PC-3 (cell line): ENCODE measurements around the gene HTR4. TPM values are rescaled to one million over a fixed set of nuclear protein-coding genes. Genes with fewer than 3 reads are reported as not detected.

ENCODE experiments used
- ATAC-seq: fragments of 200-7000 bp; cut with Tn5 transposase; 2 replicates; pipeline ENCODE4 v1.9.1; 2020; ENCODE audit warnings: mild to moderate bottlenecking, moderate library complexity
- BruUV-seq: library from RNA; stranded (reverse); fragments of 400-500 nt; replicated peaks from 2 replicates; lab custom pipeline; 2021; lab: Mats Ljungman, UMichigan
- CTCF ChIA-PET: fragments of 300-600 bp; sonication (Branson Sonifier 250); formaldehyde crosslinking; loops from one replicate; lab custom pipeline; 2022; ENCODE audit warnings: antibody characterized with exemption; lab: Charles Lee
- POLR2A ChIA-PET: fragments of 300-600 bp; sonication (Branson Sonifier 250); formaldehyde crosslinking; loops from one replicate; lab custom pipeline; 2022; ENCODE audit warnings: antibody characterized with exemption; ENCODE audit not compliant: unreplicated experiment; lab: Charles Lee
- DNase-seq: peaks from one replicate; pipeline ENCODE4 v3.0.0-alpha.2; 2015
- H2AFZ ChIP-seq: fragments of 300-600 bp; sonication (generic); 2 replicates; pipeline ENCODE4 v1.6.0; 2016; ENCODE audit warnings: antibody characterized with exemption, low read length
- H3F3A ChIP-seq: fragments of 300-600 bp; sonication (generic); one replicate; pipeline ENCODE4 v1.6.0; 2017; ENCODE audit warnings: antibody characterized with exemption, low read length, control low read depth, mild to moderate bottlenecking; ENCODE audit not compliant: unreplicated experiment
- H3K27ac ChIP-seq: fragments of 300-600 bp; sonication (generic); 2 replicates; pipeline ENCODE4 v1.5.1; 2016; ENCODE audit warnings: mild to moderate bottlenecking, low read length
- H3K27me3 ChIP-seq: fragments of 300-600 bp; sonication (generic); 2 replicates; pipeline ENCODE4 v1.6.1; 2016; ENCODE audit warnings: low read length, mixed read lengths
- H3K36me3 ChIP-seq: fragments of 300-600 bp; sonication (generic); 2 replicates; pipeline ENCODE4 v1.6.1; 2016; ENCODE audit warnings: low read depth, mixed run types, low read length, mixed read lengths
- H3K4me1 ChIP-seq: fragments of 300-600 bp; sonication (generic); 2 replicates; pipeline ENCODE4 v1.5.1; 2016; ENCODE audit warnings: low read length; ENCODE audit not compliant: insufficient read depth
- H3K4me2 ChIP-seq: fragments of 300-600 bp; sonication (generic); 2 replicates; pipeline ENCODE4 v1.6.0; 2016; ENCODE audit warnings: low read length
- H3K4me3 ChIP-seq: fragments of 300-600 bp; sonication (generic); 2 replicates; pipeline ENCODE4 v1.5.1; 2016; ENCODE audit warnings: mild to moderate bottlenecking, low read length, mixed read lengths
- H3K79me2 ChIP-seq: fragments of 300-600 bp; sonication (generic); 2 replicates; pipeline ENCODE4 v1.6.1; 2017; ENCODE audit warnings: low read length, mixed read lengths
- H3K9ac ChIP-seq: fragments of 300-600 bp; sonication (generic); 2 replicates; pipeline ENCODE4 v1.6.0; 2016; ENCODE audit warnings: mild to moderate bottlenecking, low read length
- H3K9me2 ChIP-seq: fragments of 300-600 bp; sonication (generic); replicated peaks from 2 replicates; pipeline ENCODE4 v1.6.1; 2016; ENCODE audit warnings: mixed run types, low read length, mixed read lengths
- H3K9me3 ChIP-seq: fragments of 300-600 bp; sonication (generic); 2 replicates; pipeline ENCODE4 v1.6.1; 2016; ENCODE audit warnings: low read length, mixed read lengths
- H4K20me1 ChIP-seq: fragments of 300-600 bp; sonication (generic); 2 replicates; pipeline ENCODE4 v1.6.1; 2016; ENCODE audit warnings: low read length, mixed read lengths
- CTCF ChIP-seq: fragments of 300-600 bp; sonication (generic); conservative IDR thresholded peaks from 2 replicates; pipeline ENCODE4 v1.5.1; 2017; ENCODE audit warnings: antibody characterized with exemption, low read depth, mild to moderate bottlenecking, low read length
- EZH2 ChIP-seq: fragments of 300-600 bp; sonication (generic); IDR thresholded peaks from one replicate; pipeline ENCODE4 v1.6.1; 2017; ENCODE audit warnings: antibody characterized with exemption, mild to moderate bottlenecking, low read length; ENCODE audit not compliant: unreplicated experiment
- EZH2phosphoT487 ChIP-seq: fragments of 300-600 bp; sonication (generic); IDR thresholded peaks from 2 replicates; pipeline ENCODE4 v1.6.1; 2018; ENCODE audit warnings: mild to moderate bottlenecking, antibody characterized with exemption, low read length, borderline replicate concordance
- intact Hi-C: fragments of 100-400 bp; cut with micrococcal nuclease; formaldehyde crosslinking; loops from 2 replicates; pipeline ENCODE4 v1.9.0; 2023
- total RNA-seq: library from RNA; depleted of rRNA; stranded (reverse); fragments of >200 nt; gene quantifications from 2 replicates; pipeline ENCODE4 v1.2.3, GENCODE V29; 2014; rRNA removed

HTR4 gene
- total RNA-seq, 1 experiment from 2014 or later, result not detected

DNA sequence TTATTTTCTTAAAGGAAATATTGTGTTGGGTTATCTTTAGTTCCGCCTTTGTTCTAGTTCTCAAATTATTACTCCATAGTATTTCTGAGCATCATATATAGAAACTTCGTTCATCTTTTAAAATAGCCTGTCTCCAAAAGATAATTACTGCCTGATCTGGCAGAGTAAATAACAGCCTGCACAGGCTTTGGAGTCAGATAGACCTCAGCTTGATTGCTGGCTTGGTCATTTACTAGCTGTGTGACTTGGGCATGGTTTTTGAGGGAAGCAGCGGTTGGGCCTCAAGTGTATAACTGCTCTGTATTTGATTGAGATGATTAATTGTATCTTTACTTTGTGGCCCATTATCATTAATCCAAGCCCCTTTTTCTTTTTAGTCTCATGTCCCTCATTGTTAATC is 220.5 kb downstream of the HTR4 start:
- TF ChIP-seq EZH2 (no peak), CTCF (no peak), EZH2phosphoT487 (no peak)
- H3K27me3 ChIP-seq, result no peaks in the 10 kb centered on the region
- ATAC-seq, result no peak
- BruUV-seq, result no TSS peak
- intact Hi-C loops, result no loop called here
- H3K4me3 ChIP-seq, result no peak overlapping the region
- ChIA-PET CTCF (interaction anchor here (0.5 kb wide), 1 partner anchor 263 kb away, joined by 3 read pairs; no protein-coding TSS in a partner anchor), POLR2A (no interaction called here)
- no peak for DNase-seq
- H4K20me1 ChIP-seq, result no peaks in the 10 kb centered on the region
- H3K79me2 ChIP-seq, result no peaks in the 10 kb centered on the region
- no peaks in the 10 kb centered on the region for H3K9me2 ChIP-seq
- no peaks in the 10 kb centered on the region for H3K4me1 ChIP-seq
- no peaks in the 10 kb centered on the region for H3K9me3 ChIP-seq
- H3K36me3 ChIP-seq, result peaks cover 9% of the 10 kb centered on the region; the same call in 1 of the 2 replicates
- peaks cover 4% of the 10 kb centered on the region for H3F3A ChIP-seq
- H2AFZ ChIP-seq, result no peak overlapping the region
- H3K9ac ChIP-seq, result no peak overlapping the region
- H3K4me2 ChIP-seq, result no peak overlapping the region
- no peak overlapping the region for H3K27ac ChIP-seq

Other genes starting within 250 kb of the HTR4 start
- gene ADRB2, start 172.1 kb upstream of the HTR4 start, total RNA-seq, result 41.1 and 42.1 TPM in 2 replicates